NOMO-1 treated with dmso at 0.1 percent for 144 hours (cell line): ENCODE measurements around the gene CHAD.
"Not testable (repeated sequence)": the region's sequence is repeated elsewhere in the genome, so short reads cannot be mapped to it uniquely, and the experiment has no call there.

Experiments
- DNase-seq: peaks from one replicate; lab custom pipeline; 2025; ENCODE audit not compliant: unreplicated experiment; lab: John Stamatoyannopoulos, UW

CHAD gene

DNA sequence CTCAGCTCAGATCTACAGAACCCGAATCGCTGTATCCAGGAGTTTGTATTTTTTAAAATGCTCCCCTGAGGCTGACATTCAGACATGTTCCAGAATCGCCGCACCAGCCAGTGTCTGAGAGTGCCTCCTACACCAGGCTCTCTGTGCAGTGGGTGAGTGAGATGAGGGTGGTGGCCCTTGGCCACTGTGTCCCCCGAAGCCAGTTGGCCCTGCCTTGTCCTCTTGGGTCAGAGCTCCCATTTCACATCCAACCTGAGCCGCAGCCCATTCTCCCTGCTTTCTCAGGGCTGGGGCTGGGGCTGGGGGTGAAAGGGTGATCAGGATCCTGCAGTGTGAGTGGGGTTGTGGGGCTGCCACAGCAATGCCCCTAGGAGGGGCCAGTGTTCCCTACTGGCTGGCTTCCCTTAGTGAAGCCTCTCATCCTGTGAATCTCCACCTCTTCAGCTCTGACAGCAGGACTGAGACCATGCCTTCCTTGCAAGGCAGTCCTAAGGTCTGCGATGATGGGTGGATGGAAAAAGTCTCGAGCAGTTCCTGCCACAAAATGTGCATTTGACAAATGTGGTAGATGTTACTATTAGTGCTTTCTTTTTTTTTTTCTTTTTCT lies 26.6 kb upstream of the CHAD start:
- no peak for DNase-seq

DNA sequence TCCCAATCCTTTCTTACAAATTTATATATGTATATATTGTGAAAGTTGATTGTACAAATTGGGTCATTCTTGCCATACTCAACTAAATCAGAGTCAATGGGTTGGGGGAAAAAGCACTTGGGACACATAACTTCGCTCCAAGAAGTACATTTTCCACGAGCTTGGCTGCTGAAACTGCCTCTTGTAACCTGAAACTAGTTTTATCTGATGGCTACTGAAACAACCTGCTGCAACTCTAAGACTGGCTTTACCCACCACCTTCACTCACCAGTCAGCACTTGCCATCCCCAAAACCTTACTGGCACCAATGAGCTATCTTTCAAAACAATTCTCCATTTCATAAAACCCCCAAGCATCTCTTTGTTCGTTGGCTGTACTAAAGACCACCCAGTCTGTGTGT lies 25.1 kb upstream of the CHAD start:
- DNase-seq = no peak

DNA sequence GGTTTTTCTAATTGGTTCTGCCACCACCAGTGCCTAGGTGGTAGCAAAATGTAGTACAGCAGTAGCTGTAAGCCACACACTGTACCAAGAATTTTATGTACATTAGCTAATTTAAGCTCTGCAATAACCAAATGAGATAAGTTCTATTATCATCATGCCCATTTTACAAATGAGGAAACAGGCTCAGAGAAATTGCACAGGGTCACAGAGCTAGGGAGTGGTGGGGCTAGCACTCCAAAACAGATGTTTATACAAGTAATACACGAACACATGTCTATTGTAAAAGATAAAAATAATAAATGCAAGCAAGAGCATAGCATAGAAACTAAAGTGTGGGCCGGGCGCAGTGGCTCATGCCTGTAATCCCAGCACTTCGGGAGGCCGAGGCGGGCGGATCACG lies 23.5 kb upstream of the CHAD start:
- no peak for DNase-seq

DNA sequence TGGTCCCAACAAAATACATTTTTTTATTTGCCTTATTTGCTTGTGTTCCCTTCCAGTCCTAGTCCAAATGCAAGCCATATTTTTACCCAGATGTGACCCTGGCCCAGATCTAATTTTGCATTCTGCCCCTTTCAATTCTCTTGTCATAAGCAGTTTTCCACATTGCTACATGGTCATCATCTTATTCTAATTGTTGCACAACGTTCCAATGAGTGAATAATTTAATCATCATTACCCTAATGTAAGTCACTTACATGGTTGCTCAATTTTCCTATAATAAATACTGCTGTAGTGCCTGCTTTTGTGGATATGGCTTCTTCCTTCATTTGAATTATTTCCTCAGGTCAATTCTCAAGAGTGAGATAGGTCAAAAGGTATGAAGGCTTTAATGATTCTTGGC lies 22.8 kb upstream of the CHAD start:
- no peak for DNase-seq

DNA sequence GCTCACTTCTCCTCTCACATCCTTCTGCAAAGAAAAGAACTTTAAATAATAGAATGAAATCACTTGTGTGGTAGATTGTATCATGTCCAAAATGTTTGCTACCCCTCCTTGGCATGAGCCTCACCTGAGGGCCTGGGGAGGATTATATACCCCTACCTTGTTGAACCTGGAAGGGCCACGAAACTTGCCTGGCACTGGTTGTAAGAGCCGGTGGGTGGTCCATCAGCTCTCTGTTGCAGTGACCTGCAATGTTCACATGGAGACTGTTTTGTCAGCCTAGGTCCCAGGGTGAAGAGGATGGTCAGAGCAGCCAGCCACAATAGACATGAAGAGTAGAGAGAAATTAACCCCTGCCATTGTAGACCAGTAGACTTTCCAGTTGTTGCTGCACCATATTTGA lies 20.2 kb upstream of the CHAD start:
- DNase-seq = no peak

DNA sequence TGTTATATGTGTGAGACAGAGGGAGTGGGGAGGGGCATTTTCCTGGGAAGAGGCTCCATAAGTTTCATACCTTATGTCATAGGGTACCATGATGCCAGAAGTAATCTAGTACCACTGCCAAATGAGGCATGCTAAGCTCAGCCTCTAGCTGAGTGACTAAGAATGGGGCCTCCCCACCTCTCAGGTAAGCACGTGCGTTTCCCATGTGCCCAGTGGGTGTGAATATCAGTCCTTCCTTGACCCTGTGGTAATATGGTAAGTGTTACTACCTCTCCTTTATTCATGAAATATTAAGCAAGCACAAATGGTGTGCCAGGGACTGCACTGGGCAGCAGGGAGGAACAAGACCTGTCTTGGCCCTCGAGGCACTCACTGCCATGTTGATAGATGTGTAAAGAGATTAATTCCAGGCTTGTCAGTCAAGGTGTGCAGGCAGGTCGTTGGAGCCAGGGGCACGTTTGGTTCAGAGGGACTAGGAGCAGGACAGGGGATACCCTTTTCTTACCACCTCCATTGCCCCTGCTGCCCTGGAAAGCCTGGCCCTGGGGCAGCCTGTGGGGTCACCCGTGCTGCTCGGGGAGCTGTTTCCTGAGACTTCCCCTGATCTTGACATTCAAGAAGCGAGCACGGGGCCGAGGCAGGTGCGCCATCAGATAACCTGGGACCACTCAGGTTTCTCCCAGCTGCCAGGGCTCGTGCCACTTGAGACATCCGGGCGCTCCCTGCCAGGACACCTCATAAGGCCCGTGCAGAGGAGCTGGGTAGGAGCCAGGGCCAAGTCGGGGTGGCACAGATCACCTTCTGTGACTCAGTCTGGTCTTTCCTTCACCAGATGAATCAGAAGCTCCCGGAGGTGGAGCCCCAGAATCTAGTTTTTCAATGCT lies 18.8 kb upstream of the CHAD start:
- DNase-seq = no peak

DNA sequence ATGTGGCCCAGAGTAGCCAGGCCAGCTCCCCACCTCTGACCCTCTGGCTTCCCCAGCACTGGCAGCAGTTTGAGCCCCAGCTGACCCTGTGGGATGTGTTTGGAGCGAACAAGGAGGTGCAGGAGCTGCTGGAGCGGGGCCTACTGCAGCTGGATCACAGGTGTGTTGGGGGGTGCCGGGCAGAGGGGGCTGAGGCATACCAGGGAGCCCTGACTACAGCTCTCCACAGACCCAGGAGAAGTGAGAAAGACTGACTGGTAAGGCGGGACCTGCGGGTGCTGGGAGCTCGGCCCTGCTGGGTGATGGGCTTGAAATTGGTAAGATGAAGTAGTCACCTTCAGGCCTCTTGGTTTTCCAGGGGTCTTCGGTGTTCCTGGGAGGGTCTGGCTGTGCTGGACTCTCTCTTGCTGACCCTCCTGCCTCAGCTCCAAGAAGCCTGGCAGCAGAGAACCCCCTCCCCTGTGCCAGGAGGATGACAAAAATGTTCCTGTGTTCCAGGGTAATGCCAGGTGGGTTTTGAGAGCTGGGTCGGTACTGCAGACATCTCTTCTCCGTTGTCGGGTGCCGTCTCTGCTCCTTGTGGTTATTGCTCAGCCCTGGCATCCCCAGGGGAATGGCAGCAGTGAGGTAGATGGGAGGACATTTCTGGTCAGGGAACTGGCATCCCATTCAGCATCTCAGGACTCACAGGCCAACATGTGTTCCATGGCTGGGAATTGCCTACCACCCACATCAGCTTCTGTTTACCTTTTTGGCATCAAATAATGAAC lies 15.9 kb upstream of the CHAD start:
- no peak for DNase-seq

DNA sequence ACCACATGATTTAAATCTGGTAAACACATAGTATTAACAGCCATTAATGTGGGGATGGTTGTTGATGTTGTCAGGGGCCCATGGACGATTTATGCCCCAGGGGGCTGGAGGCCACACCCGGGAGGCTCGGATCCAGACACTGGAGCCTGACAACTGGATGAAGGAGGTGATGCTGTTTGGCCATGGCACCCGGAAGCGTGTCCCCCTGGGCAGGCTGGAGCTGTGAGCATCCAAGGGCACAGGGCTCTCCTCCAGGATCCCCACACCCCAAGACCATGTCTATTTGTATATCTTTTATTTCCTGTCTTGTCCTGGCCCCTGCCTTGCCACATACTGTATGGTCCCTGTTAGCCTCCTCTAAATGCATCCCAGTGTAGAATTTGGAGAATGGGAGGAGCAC lies 14.6 kb upstream of the CHAD start:
- DNase-seq = no peak

DNA sequence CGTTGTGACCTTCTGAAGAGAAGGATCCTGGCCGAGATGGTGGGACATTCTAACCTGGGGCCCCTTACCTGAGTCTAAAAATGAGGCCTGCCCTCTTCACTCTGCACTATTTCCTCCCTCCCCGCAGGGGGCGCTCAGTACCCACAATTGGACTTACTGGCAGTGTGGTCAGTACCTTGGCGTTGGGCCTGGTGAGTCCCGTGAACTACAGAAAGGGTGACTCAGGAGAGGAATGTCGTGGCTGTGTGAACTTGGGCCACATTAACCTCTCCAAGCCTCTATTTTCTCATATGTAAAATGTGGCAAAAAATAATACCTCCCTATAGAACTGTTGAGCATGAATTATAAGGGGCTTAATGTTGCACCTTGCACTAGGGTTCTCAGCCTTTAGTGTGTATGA lies 13.8 kb upstream of the CHAD start:
- peak; percentile 53 for DNase-seq

DNA sequence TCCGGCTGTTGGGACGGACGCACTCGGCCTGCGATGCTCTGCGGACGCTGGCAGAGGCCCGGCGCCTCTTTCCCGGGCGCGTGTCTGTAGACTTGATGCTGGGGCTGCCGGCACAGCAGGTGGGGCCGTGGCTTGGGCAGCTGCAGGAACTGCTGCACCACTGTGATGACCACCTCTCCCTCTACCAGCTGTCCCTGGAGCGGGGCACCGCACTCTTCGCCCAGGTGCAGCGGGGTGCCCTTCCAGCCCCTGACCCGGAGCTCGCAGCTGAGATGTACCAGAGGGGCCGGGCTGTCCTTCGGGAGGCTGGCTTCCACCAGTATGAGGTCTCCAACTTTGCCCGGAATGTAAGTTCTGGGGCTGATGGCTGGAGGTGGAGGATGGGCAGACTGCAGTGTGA lies 13.4 kb upstream of the CHAD start:
- no peak for DNase-seq

DNA sequence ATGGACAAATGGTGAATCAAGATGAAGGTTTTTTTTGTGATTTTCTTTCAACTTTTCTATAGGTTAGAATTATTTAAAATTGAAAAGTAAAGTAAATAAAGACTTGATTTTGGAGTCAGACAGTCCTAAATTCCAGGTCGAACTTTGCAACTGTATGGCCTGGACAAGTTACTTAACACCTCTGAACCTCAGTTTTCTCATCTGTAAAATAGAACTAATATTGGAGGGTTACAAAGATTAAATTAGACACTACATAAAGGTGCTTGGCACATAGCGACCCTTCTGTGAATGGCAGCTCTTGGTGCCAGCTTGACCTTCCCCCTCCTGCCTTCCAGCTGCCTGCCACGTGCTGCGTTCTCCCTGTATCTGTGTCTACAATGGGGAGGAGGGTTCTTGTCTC lies 13.0 kb upstream of the CHAD start:
- DNase-seq = no peak

DNA sequence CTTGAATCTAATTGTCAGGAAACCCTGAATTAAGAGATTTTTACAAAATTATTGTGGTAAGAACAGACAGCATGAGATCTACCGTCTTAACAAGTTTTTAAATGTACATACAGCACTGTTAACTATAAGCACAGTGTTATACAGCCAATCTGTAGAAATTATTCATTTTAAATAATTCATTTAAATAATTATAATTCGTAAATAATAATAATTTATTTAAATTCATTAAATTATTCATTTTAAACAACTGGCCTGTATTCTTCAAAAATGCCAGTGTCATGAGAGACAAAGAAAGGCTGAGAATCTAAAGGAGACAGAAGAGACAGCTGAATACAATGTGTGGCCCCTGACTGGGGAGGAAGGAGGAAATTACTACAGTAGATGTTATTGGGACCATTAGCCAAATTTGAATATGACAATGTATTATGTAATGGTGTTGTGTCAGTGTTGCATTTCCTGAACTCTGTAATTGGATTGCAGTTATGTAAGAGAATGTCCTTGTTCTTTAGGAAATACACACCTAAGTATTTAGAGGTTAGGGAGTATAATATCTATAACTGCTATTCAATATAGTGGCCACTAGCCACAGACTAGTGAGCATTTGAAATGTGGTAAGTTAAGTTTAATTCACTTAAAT lies 12.3 kb upstream of the CHAD start:
- DNase-seq = peak; percentile 8

DNA sequence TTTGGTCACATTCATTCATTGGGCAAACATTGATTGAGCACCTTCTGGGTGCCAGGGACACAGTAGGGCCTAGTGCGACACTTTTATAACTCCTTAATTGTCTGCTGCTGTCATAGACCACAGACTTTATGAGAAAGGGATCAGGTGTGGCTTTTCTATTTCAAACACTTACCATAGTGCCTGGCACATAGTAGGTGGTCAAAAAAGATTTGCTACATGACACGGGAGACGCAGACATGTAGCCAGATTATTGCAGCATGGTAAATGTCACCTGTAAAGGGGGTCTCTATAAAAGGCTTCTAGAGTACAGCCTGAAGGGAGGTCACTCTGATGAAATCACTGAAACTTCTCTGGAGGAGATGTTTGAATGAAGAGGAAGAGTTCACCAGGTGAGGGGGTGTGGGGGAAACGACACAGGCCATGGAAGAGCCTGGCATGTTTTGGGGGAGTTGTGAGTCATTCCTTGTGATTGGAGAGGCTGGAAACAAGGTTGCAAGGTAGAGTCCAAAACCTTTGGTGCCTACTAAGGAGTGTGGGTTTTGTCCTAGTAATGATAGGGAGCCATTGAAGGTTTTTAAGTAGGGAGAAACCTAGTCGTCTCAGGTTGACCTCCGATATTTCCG lies 11.6 kb upstream of the CHAD start:
- DNase-seq = no peak

DNA sequence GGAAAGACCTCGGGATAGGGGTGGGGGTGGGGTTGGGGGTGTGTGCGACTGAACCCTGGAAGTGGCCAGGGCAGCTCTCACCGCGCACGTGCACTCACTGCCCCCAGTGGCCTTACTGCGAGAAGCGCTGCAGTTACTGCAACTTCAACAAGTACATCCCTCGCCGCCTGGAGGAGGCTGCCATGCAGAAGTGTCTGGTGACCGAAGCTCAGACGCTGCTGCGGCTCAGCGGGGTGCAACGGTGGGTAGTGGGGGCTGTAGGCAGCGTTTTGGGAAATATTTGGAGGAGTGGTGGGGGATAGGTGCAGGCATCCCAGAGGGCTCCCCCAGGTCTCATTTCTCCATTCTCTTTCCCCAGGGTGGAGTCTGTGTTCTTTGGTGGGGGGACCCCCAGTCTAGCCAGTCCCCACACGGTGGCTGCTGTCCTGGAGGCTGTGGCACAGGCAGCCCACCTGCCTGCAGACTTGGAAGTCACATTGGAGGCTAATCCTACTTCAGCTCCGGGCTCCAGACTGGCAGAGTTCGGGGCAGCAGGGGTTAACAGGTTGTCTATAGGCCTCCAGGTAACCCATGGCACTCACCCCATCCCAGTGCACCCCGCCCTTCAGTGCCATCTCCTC lies 11.0 kb upstream of the CHAD start:
- DNase-seq = peak; percentile 80

DNA sequence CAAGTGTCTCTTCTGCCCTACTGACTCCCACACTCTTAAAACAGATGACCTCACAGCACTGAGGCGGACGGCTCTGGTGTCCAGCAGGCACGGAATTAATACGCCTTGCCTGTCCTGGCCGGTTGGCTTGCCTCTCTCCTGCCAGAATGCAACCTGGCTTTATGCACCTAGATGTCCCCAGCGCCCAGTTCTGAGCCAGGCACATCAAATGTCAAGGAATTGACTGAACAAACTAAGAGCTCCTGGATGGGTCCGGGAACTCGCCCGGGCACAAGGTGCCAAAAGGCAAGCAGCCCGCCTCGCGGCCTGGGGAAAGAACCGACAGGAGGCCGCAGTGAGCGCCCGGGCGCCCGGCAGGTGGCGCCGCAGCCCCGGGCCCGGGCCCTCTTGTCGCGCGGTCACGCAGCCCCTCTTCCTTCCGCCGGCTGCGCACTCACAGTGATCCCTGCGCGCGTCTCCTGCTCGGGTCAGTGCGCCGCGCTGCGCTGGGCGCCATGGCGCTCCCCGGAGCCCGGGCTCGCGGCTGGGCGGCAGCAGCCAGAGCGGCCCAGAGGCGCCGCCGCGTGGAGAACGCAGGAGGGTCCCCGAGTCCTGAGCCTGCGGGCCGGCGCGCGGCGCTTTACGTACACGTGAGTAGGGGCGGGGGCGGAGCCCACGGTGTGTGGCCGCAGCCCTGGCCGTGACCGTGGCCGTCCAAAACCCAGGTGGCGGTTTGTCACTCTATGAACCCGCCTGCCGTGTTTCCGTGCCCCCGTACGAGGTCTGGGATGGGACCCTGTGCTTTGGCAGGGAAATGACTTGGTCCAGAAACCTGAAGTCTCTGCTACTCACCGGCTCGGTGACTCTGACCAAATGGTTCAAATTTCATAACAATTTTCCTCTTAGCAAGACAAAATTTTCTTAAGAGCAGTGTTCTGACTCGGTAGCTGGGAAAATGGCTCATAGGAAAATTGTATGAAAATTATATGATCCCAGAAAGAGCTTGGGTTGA lies 10.0 kb upstream of the CHAD start, which contains the start of gene RSAD1:
TSS of gene RSAD1 (plus strand) at position 470 of the 991 bp plus-strand sequence. CDS start at position 495, 25 bp downstream.
- DNase-seq = peak; percentile 83

DNA sequence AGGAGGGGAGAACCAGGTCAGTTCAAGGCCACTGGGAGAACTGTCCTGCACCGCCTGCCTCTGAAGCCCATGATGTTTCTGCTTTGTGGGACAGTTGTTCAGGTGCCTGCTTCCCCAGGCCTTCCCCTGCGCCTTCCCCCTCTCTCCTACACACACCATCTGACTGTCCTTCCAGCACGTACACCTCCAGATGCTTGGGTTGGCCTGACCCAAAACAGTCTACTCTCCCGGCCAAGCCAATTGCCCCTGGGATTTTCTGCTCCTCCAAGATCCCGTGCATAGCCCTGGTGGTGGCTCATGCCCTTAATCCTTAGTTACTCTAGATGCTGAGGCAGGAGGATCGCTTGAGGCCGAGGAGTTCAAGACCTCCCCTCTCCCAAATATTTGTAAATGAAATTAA lies 9.3 kb upstream of the CHAD start:
- DNase-seq = no peak

DNA sequence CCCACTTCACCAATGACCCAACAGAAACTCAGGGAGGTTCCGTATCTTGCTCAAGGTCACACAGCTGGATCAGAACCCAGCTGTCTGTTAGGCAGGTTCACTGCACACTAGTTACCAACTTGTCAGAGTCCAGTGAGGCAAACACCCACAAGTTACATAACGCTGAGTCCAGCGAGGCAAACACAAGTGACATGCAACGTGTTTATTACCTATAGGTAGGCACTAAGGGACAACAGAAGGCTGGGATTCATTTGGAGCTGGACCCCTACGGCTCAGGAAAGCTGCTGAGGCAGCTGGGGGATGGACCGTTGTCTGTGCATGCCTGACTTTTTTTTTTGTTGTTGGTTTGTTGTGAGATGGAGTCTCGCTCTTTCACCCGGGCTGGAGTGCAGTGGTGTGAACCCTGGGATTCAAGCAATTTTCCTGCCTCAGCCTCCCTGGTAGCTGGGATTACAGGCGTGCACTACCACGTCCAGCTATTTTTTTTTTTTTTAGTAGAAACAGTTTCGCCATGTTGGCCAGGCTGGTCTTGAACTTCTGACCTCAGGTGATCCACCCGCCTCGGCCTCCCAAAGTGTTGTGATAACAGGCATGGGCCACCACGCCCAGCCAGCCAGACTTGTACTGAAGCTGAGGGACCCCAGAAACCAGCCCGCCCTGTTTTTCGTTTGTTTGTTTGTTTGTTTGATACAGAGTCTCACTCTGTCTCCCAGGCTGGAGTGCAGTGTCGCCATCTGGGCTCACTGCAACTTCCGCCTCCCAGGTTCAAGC lies 8.1 kb upstream of the CHAD start:
- no peak for DNase-seq

DNA sequence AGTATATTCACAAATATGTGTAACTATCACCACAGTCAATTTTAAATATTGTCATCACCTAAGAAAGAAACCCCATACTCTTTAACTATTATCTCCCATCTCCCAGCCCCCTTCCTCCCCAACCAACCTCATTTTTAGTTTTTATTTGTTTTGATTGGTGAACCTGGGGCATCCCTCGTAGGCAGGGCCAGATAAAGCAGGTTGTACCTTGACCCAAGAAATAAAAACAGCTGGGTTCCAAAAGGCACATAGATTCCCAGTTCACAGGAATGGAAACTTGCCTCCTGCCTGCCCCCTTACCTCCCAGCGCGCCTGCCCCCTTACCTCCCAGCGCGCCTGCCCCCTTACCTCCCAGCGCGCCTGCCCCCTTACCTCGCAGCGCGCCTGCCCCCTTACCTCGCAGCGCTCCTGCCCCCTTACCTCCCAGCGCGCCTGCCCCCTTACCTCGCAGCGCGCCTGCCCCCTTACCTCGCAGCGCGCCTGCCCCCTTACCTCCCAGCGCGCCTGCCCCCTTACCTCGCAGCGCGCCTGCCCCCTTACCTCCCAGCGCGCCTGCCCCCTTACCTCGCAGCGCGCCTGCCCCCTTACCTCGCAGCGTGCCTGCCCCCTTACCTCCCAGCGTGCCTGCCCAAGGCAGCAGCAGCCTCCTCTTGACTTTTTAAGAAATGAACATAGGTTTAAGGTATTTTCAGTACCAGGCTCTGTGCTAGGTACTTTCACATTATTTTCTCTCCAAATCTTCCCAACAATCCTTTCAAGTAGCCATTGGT lies 7.3 kb upstream of the CHAD start:
- DNase-seq = not testable (repeated sequence)
